Gastroesophageal sphincter (tissue), 3 donors: Measurements from ENCODE around the gene GNG5.

Experiments
- POLR2A ChIP-seq, 2 donors: fragments of 450-650 bp; IDR thresholded peaks; one replicate each; pipeline ENCODE4 v1.6.1; 2017; ENCODE audit warnings: antibody characterized with exemption in 2 of 2, mild to moderate bottlenecking in 2 of 2, moderate library complexity in 1 of 2
- POLR2AphosphoS5 ChIP-seq: sonication (generic); formaldehyde crosslinking; IDR thresholded peaks from one replicate; pipeline ENCODE4 v1.6.1; 2017; ENCODE audit warnings: antibody characterized with exemption
- TF ChIP-seq, protein P1 (sequence below), 4 experiments: fragments of 200-600 bp in 2 of 4; fragments of 450-650 bp in 2 of 4; sonication (generic) in 1 of 4; IDR thresholded peaks; one replicate each; pipeline ENCODE4 v1.5.1; 2017 to 2019; ENCODE audit warnings: antibody characterized with exemption in 4 of 4, mild to moderate bottlenecking in 2 of 4, moderate library complexity in 2 of 4

DNA sequence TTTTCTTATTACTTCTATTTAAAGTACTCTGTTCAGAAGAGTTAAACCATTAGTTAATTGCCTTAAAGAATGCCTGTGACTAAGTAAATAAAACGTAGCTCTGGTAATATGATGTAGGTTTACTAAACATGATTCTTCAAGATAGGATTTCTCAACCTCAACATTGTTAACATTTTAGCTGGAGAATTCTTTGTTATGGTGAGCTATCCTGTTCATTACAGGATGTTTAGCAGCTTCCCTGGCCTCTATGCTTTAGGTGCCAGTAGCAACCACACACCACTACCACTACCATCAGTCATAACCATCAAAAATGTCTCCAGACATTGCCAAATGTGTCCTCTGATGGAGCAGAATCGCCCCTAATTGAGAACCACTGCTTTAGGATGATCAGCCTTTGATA is 16.6 kb downstream of the GNG5 start:
- no peak for TF ChIP-seq POLR2A (IDR thresholded peaks at IDR 0.05)
- TF ChIP-seq, protein P1, sequence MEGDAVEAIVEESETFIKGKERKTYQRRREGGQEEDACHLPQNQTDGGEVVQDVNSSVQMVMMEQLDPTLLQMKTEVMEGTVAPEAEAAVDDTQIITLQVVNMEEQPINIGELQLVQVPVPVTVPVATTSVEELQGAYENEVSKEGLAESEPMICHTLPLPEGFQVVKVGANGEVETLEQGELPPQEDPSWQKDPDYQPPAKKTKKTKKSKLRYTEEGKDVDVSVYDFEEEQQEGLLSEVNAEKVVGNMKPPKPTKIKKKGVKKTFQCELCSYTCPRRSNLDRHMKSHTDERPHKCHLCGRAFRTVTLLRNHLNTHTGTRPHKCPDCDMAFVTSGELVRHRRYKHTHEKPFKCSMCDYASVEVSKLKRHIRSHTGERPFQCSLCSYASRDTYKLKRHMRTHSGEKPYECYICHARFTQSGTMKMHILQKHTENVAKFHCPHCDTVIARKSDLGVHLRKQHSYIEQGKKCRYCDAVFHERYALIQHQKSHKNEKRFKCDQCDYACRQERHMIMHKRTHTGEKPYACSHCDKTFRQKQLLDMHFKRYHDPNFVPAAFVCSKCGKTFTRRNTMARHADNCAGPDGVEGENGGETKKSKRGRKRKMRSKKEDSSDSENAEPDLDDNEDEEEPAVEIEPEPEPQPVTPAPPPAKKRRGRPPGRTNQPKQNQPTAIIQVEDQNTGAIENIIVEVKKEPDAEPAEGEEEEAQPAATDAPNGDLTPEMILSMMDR (IDR thresholded peaks at IDR 0.05), result no peak
- no peak for TF ChIP-seq POLR2AphosphoS5
